Measurements from ENCODE around the gene KIAA1755.

Gene KIAA1755

GRCh38 chr20:38186788-38187221 is 73.7 kb downstream of the KIAA1755 start:
- WGBS = 87% methylated on average over 4 of the region's 5 CpGs
- no peak overlapping the region for H3K4me3 ChIP-seq (ENCODE audit: low read length)

GRCh38 chr20:38184101-38184500 is 76.4 kb downstream of the KIAA1755 start:
- H3K9me3 ChIP-seq (ENCODE audit: insufficient read depth, low read depth, low read length) = no peaks in the 10 kb centered on the region
- H3K4me1 ChIP-seq (ENCODE audit: insufficient read depth, low read length) = no peaks in the 10 kb centered on the region
- no peak overlapping the region for H3K27ac ChIP-seq (ENCODE audit: low read depth, low read length)

More at GRCh38 chr20:38186788-38187221, 73.7 kb downstream of the KIAA1755 start:
- no peaks in the 10 kb centered on the region for H3K36me3 ChIP-seq (ENCODE audit: insufficient read depth, low read length)
- no peaks in the 10 kb centered on the region for H3K27me3 ChIP-seq (ENCODE audit: insufficient read depth, low read length)
- H3K9ac ChIP-seq (ENCODE audit: low read depth, low read length) = no peak overlapping the region
- H3K27ac ChIP-seq (ENCODE audit: low read depth, low read length) = no peak overlapping the region
- H3K4me1 ChIP-seq (ENCODE audit: insufficient read depth, low read length) = no peaks in the 10 kb centered on the region
- no peaks in the 10 kb centered on the region for H3K9me3 ChIP-seq (ENCODE audit: insufficient read depth, low read depth, low read length)

DNA sequence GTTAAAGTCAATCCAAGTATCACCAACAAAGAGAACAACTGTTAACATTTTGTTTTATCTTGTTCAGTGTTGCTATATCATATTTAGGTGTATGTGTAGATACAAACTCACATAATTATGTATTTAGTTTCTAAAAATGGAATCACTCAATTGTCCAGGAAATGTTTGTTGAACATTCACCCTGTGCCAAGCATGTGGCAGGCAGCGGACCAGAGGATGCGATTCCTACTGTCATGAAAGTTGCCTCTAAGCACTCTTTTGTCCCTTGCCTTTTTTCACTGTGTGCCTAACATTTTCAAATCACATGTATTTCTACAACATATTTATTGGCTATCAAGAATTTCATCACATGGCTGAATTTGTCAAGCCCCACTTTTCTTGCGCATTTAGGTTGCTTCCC is 78.6 kb downstream of the KIAA1755 start:
- 94% methylated on average over 3 of the region's 3 CpGs for WGBS
- Histone ChIP-seq H3K4me3 (ENCODE audit: low read length) (no peak overlapping the region), H3K36me3 (ENCODE audit: insufficient read depth, low read length) (no peaks in the 10 kb centered on the region), H3K9me3 (ENCODE audit: insufficient read depth, low read depth, low read length) (no peaks in the 10 kb centered on the region), H3K4me1 (ENCODE audit: insufficient read depth, low read length) (no peaks in the 10 kb centered on the region), H3K27ac (ENCODE audit: low read depth, low read length) (no peak overlapping the region), H3K27me3 (ENCODE audit: insufficient read depth, low read length) (no peaks in the 10 kb centered on the region), H3K9ac (ENCODE audit: low read depth, low read length) (no peak overlapping the region)

More at GRCh38 chr20:38184101-38184500, 76.4 kb downstream of the KIAA1755 start:
- Histone ChIP-seq H3K9ac (ENCODE audit: low read depth, low read length) (no peak overlapping the region), H3K27me3 (ENCODE audit: insufficient read depth, low read length) (no peaks in the 10 kb centered on the region), H3K36me3 (ENCODE audit: insufficient read depth, low read length) (no peaks in the 10 kb centered on the region), H3K4me3 (ENCODE audit: low read length) (no peak overlapping the region)
- 91% methylated on average over 8 of the region's 8 CpGs for WGBS

DNA sequence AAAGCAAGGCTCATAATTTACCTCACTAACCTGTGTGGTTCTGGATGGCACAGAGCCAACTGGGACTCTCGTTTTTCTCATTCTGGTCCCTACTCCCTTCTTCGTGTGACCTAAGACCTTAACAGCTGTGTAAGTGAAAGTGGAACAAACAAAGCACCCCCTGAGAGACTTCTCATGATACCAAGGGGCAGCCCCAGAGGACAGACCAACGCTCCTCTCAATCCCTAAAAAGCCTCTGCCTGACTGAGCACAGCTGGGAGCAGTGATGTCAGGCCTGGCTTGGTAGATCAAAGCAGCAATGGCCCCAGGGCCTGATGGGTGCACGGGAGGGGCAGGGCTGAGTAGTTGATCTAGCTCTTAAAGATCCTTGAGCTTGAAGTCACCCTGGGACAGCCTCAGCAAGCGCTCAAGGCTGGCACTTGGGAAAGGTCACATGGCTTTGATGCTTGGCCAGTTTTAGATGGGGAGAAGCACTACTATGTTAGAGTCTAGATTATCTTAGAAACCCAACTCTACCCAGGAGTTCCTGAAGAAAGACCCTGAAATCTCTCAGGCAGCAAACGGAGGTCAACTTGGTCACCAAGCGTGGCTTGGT is 79.2 kb downstream of the KIAA1755 start:
- Histone ChIP-seq H3K9me3 (ENCODE audit: insufficient read depth, low read depth, low read length) (no peaks in the 10 kb centered on the region), H3K4me3 (ENCODE audit: low read length) (no peak overlapping the region), H3K36me3 (ENCODE audit: insufficient read depth, low read length) (no peaks in the 10 kb centered on the region), H3K27ac (ENCODE audit: low read depth, low read length) (no peak overlapping the region), H3K27me3 (ENCODE audit: insufficient read depth, low read length) (no peaks in the 10 kb centered on the region), H3K9ac (ENCODE audit: low read depth, low read length) (no peak overlapping the region), H3K4me1 (ENCODE audit: insufficient read depth, low read length) (no peaks in the 10 kb centered on the region)
- WGBS = 72% methylated on average over 7 of the region's 7 CpGs

- Histone ChIP-seq H3K36me3 (ENCODE audit: insufficient read depth, low read length) (no peaks in the 10 kb centered on the region), H3K27me3 (ENCODE audit: insufficient read depth, low read length) (no peaks in the 10 kb centered on the region), H3K27ac (ENCODE audit: low read depth, low read length) (no peak overlapping the region), H3K4me1 (ENCODE audit: insufficient read depth, low read length) (no peaks in the 10 kb centered on the region), H3K9me3 (ENCODE audit: insufficient read depth, low read depth, low read length) (no peaks in the 10 kb centered on the region), H3K9ac (ENCODE audit: low read depth, low read length) (no peak overlapping the region), H3K4me3 (ENCODE audit: low read length) (no peak overlapping the region)
- WGBS = 91% methylated on average over 4 of the region's 5 CpGs
Measured at GRCh38 chr20:38180781-38181180, 79.8 kb downstream of the KIAA1755 start.

GRCh38 chr20:38179846-38180245 is 80.7 kb downstream of the KIAA1755 start:
- Histone ChIP-seq H3K9ac (ENCODE audit: low read depth, low read length) (no peak overlapping the region), H3K27ac (ENCODE audit: low read depth, low read length) (no peak overlapping the region), H3K36me3 (ENCODE audit: insufficient read depth, low read length) (no peaks in the 10 kb centered on the region), H3K27me3 (ENCODE audit: insufficient read depth, low read length) (no peaks in the 10 kb centered on the region), H3K4me3 (ENCODE audit: low read length) (no peak overlapping the region), H3K9me3 (ENCODE audit: insufficient read depth, low read depth, low read length) (no peaks in the 10 kb centered on the region), H3K4me1 (ENCODE audit: insufficient read depth, low read length) (0 out of 2 replicates have a peak, but pooled peaks cover 4% of the 10 kb centered on the region)
- WGBS = 83% methylated on average over 6 of the region's 6 CpGs

DNA sequence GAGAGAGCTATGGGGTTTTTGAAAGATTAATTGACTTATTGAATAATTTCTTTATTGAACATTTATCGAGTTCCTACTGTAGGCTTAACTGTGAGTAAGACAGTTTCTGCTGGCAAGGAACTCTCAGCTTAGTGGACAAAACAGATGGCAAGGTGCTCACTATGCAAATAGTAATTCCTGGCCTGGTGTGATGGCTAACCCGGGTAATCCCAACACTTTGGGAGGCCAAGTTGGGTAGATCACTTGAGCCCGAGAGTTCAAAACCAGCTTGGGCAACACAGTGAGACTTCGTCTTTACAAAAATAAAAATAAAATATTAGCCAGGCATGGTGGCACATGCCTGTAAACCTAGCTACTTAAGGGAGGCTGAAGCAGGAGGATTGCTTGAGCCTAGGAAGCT is 82.0 kb downstream of the KIAA1755 start:
- Histone ChIP-seq H3K9ac (ENCODE audit: low read depth, low read length) (no peak overlapping the region), H3K36me3 (ENCODE audit: insufficient read depth, low read length) (no peaks in the 10 kb centered on the region), H3K4me3 (ENCODE audit: low read length) (no peak overlapping the region), H3K9me3 (ENCODE audit: insufficient read depth, low read depth, low read length) (no peaks in the 10 kb centered on the region), H3K27ac (ENCODE audit: low read depth, low read length) (no peak overlapping the region), H3K4me1 (ENCODE audit: insufficient read depth, low read length) (0 out of 2 replicates have a peak, but pooled peaks cover 4% of the 10 kb centered on the region), H3K27me3 (ENCODE audit: insufficient read depth, low read length) (no peaks in the 10 kb centered on the region)
- WGBS = 94% methylated on average over 4 of the region's 4 CpGs

DNA sequence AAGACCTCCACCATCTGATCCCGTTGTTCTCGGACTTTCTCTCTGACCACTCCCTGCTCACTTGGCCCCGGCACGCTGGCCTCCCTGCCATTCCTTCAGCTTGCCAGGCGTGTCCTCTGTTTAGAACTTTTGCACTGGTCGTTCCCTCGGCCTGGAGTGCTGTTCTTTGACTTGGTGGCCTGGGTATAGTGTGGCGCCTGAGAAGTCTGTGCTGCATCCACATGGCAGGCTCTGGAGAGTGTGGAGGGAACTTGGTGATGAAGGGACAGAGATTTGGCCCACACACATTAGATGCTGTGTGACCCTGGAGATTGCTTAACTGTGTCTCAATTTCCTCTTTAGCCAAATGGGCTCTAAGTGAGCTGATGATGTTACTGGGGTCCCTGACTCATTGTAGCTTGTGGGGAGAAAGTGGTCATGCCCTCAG is 82.5 kb downstream of the KIAA1755 start:
- Histone ChIP-seq H3K36me3 (ENCODE audit: insufficient read depth, low read length) (no peaks in the 10 kb centered on the region), H3K9me3 (ENCODE audit: insufficient read depth, low read depth, low read length) (no peaks in the 10 kb centered on the region), H3K4me1 (ENCODE audit: insufficient read depth, low read length) (0 out of 2 replicates have a peak, but pooled peaks cover 4% of the 10 kb centered on the region), H3K27ac (ENCODE audit: low read depth, low read length) (no peak overlapping the region), H3K4me3 (ENCODE audit: low read length) (no peak overlapping the region), H3K27me3 (ENCODE audit: insufficient read depth, low read length) (no peaks in the 10 kb centered on the region), H3K9ac (ENCODE audit: low read depth, low read length) (no peak overlapping the region)
- WGBS = 94% methylated on average over 8 of the region's 8 CpGs

DNA sequence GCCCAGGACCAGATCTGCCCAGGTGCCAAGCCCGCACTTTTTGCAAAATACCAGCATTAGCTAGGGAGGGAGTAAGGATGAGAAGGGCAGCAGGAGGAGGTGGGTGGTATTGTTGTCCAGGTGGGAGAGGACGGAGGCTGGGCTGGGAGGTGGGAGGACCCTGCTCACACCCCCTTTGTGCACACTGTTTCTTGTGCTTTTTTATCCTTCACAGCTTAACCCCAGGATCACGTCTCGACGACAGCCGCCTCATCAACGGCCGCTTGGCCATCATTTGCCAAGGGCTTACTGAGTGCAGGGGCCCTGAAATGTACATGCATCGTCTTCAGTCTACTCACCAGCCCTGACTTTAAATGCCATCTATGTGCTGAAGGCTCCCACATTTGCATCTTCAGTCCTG is 83.3 kb downstream of the KIAA1755 start:
- H3K27me3 ChIP-seq (ENCODE audit: insufficient read depth, low read length) = no peaks in the 10 kb centered on the region
- H3K4me3 ChIP-seq (ENCODE audit: low read length) = no peak overlapping the region
- no peak overlapping the region for H3K27ac ChIP-seq (ENCODE audit: low read depth, low read length)
- H3K9me3 ChIP-seq (ENCODE audit: insufficient read depth, low read depth, low read length) = no peaks in the 10 kb centered on the region
- no peaks in the 10 kb centered on the region for H3K36me3 ChIP-seq (ENCODE audit: insufficient read depth, low read length)
- H3K9ac ChIP-seq (ENCODE audit: low read depth, low read length) = no peak overlapping the region
- H3K4me1 ChIP-seq (ENCODE audit: insufficient read depth, low read length) = 0 out of 2 replicates have a peak, but pooled peaks cover 4% of the 10 kb centered on the region
- WGBS = 91% methylated on average over 9 of the region's 9 CpGs

- Histone ChIP-seq H3K4me1 (ENCODE audit: insufficient read depth, low read length) (0 out of 2 replicates have a peak, but pooled peaks cover 4% of the 10 kb centered on the region), H3K27me3 (ENCODE audit: insufficient read depth, low read length) (no peaks in the 10 kb centered on the region), H3K9me3 (ENCODE audit: insufficient read depth, low read depth, low read length) (no peaks in the 10 kb centered on the region), H3K4me3 (ENCODE audit: low read length) (no peak overlapping the region), H3K36me3 (ENCODE audit: insufficient read depth, low read length) (no peaks in the 10 kb centered on the region), H3K27ac (ENCODE audit: low read depth, low read length) (no peak overlapping the region), H3K9ac (ENCODE audit: low read depth, low read length) (no peak overlapping the region)
- WGBS = 69% methylated on average over 15 of the region's 16 CpGs
Measured at GRCh38 chr20:38175304-38176180, 85.0 kb downstream of the KIAA1755 start.

Measured in HUES64 (cell line).